WI38 (cell line): ENCODE measurements around the gene ST3GAL3.

ENCODE experiments used
- H3K4me3 ChIP-seq: 2 replicates; pipeline ENCODE4 v1.5.1; 2011; ENCODE audit warnings: low read depth, mild to moderate bottlenecking, control low read depth, low read length
- CTCF ChIP-seq: IDR thresholded peaks from 2 replicates; pipeline ENCODE4 v1.5.1; 2012; ENCODE audit warnings: low read depth, mild to moderate bottlenecking, control low read depth, low read length

Gene ST3GAL3

GRCh38 chr1:43843684-43844083 lies 136.3 kb downstream of the ST3GAL3 start:
- TF ChIP-seq CTCF, result no peak

GRCh38 chr1:43844114-43844513 lies 136.8 kb downstream of the ST3GAL3 start:
- TF ChIP-seq CTCF, result no peak
- no peak overlapping the region for H3K4me3 ChIP-seq

More at GRCh38 chr1:43843684-43844083, 136.3 kb downstream of the ST3GAL3 start:
- no peak overlapping the region for H3K4me3 ChIP-seq

DNA sequence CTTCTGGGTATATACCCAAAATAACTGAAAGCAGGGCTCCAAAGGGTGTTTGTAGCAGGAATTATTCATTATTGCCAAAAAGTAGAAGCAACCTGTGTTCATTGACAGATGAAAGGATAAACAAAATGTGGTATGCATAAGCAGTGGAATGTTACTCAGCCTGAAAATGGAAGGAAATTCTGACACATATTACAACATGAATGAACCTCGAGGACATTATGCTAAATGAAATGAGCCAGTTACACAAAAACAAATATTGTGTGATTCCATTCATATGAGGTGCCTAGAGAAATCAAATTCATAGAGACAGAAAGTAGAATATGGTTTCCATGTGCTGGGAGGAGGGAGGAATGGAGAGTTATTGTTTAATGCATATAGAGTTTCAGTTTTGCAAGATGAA lies 140.0 kb downstream of the ST3GAL3 start:
- no peak overlapping the region for H3K4me3 ChIP-seq
- no peak for TF ChIP-seq CTCF

DNA sequence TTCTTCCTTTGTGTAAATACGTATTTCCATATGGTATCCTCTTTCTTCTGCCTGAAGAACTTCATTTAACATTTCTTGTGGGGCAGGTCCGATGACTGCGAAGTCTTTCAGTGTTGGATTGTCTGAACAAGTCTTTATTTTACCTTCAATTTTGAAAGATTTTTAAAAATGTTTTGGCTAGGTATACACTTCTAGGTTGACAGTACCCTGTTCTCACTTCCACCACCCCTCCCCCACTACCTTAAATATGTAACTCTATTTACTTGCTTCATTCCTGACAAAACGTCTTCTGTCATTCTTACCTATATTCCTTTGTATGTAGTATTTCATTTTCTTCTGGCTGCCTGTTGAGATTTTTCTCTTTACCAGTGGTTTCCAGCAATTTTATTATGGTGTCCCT lies 140.5 kb downstream of the ST3GAL3 start:
- no peak for TF ChIP-seq CTCF
- no peak overlapping the region for H3K4me3 ChIP-seq

DNA sequence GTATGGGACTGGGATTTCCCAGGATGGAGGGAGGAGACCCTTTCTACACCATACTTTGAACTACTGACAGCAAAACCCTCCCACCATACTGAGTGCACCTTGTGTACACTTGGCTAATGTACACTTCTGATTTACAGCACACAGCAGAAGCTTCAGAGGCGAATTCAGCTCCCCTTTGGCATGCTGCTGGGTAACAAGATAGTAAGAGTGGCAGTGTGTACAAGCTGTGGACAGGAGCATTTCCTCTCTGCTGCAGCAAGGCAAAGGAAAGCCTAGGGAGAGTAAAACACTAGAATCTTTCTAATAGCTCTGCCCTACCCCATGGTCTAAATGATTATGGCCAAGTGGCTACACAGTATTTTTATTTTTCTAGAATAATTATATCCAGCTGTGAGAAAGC lies 142.3 kb downstream of the ST3GAL3 start:
- TF ChIP-seq CTCF, result no peak
- H3K4me3 ChIP-seq, result no peak overlapping the region

DNA sequence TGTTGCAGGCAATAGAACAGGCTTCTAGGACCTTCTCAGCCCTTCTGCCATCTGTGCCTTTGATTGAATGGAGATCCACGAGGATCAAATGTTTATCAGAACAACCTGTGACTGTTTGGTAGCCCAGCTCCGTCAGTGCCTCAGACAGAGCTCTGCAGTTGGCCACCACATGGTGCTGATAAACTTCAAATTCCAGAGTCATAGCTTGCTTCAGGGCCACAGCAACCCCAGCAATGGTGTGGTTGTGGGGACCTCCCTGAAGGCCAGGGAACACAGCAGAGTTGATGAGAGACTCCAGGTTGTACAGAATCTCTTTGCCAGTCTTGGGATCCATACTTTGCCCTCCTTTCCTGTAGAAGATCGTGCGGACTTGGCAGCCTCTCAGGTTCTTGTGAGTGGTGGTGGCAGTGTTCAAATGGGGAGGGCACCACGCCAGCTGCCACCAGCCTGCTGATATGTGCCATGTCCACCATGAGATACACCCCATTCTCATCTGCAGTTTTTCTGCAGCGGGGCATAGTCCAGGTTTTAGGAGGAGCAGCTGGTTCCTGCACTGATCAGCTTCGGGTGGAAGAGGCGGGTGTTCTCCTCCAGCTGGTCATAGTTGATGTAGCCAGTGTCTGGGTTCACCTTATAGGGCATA lies 143.4 kb downstream of the ST3GAL3 start:
- no peak for TF ChIP-seq CTCF
- no peak overlapping the region for H3K4me3 ChIP-seq

DNA sequence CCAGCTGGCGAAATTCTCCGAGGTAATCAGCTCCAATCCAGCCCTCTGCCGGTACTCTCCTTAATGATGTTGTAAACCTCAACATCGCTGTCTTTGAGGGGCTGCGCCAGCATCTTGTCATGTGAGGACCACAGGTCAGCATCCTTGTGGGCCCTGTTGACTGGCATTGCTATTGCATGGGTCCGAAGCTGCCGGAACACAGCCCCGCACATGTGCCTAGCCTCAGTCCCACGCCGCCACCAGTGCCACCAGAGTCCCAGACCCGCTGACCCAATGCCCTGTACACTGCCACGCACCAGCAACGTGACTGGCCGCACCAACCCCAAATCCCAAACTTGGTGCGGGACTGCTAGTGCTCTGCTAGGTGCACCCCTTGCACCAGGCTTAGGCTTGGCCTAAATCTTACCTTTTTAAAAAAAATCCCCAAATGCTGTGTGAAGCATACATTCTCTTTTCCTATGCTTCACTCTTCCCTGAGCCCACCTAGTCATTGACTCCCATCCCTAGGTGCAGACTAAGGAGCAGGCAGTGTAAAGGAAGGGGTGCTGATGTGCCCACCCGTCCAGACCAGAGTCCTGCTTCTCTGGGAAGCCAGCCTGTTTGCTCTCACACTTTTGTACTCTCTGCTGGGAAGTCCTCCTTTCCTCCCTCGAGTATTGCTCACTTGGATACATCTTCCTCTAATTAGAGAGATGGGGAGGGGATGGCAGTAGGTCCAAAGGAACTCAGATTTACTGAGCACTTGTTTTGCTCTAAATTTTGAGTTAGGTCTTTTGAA lies 144.4 kb downstream of the ST3GAL3 start:
- no peak for TF ChIP-seq CTCF
- no peak overlapping the region for H3K4me3 ChIP-seq
